ENCODE measurements around the gene WDR26. TPM values are rescaled to one million over a fixed set of nuclear protein-coding genes. Genes with fewer than 3 reads are reported as not detected.
A peak's percentile ranks its signal among the peaks of the same experiment; 100 is the strongest.
"Not testable (repeated sequence)": the region's sequence is repeated elsewhere in the genome, so short reads cannot be mapped to it uniquely, and the experiment has no call there.

Gene WDR26
- total RNA-seq, 2 experiments from 2014 or later = 74.0 to 75.6 TPM

DNA sequence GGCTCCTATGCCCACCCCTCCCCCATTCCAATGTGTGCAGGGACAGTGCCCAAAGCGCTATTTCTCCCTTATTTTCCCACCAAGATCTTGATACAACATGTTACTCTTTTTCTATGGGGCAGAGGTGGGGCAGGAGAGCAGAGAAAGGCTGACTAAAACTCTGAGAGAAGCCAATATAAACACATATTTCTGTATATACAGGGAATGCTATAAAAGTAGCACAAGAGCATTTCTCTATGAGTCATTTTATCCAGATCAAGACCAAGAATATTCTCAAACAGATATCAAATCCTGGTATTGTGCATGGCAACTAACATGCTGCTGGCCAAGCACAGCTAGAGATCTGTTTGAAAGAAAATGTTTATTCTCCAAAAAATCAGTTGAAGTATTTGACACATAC is 7.3 kb downstream of the WDR26 start:
- H3K36me3 Mint-ChIP-seq (ENCODE audit: low read depth) = peaks cover 60% of the 10 kb centered on the region
- H3K4me3 Mint-ChIP-seq = no peak overlapping the region
- H3K27me3 Mint-ChIP-seq = no peaks in the 10 kb centered on the region
- no peak overlapping the region for H3K27ac Mint-ChIP-seq
- ATAC-seq (no peak), DNase-seq (no peak)
- POLR2A ChIA-PET = no interaction called here
- intact Hi-C loops (cut with DNase I, micrococcal nuclease) = no loop called here
- H3K9me3 Mint-ChIP-seq (ENCODE audit: low read depth) = no peaks in the 10 kb centered on the region
- peaks cover 54% of the 10 kb centered on the region for H3K4me1 Mint-ChIP-seq
- CTCF ChIA-PET = interaction anchor here (1.5 kb wide), 1 partner anchor 17 kb away, joined by 3 read pairs; no protein-coding TSS in a partner anchor

DNA sequence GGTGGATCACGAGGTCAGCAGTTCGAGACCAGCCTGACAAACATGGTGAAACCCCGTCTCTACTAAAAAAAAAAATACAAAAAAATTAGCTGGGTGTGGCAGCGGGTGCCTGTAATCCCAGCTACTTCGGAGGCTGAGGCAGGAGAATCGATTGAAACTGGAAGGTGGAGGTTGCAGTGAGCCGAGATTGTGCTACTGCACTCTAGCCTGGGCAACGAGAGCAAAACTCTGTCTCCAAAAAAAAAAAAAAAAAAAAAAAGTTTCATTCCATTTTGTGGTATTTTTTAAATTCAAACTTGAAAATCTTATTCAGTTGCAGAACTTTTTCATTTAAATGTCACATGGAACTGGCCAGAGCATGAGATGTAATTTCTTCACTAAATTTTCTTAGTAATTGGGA is 7.7 kb downstream of the WDR26 start:
- H3K9me3 Mint-ChIP-seq (ENCODE audit: low read depth); POLR2A ChIA-PET; H3K4me3 Mint-ChIP-seq; ATAC-seq; H3K27me3 Mint-ChIP-seq; DNase-seq; intact Hi-C loops (cut with DNase I, micrococcal nuclease); H3K27ac Mint-ChIP-seq: not testable (repeated sequence)
- CTCF ChIA-PET = interaction anchor here (1.5 kb wide), 1 partner anchor 17 kb away, joined by 3 read pairs; no protein-coding TSS in a partner anchor
- Mint-ChIP-seq H3K36me3 (ENCODE audit: low read depth) (peaks cover 61% of the 10 kb centered on the region), H3K4me1 (peaks cover 49% of the 10 kb centered on the region)

DNA sequence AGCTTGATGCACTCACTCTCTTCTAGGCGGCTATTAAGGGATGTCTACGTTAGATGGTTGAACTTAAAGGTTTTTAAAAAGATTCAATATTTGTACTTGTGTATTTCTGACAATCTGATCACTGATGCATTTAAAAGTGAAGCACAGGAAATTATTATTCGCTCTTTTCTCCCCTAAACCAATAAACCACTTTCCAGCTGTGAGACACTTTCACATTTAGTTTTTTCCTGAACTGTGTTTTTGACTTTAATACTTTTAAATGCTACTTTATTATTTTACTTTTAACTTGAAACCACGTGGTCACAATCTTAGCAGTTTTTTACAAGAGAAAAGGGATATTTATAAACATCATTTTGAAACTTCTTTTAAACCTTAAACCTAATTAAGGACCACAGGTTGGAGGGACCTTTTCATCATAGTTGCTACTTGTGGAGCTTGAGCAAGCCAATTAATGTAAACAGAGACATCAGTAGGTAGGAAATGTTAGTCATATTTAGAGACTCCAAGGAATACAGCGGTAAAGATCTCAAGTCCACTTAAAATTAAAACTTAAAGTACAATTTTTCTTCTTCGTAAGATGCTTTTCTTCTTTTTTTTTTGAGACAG is 9.2 kb downstream of the WDR26 start:
- H3K36me3 Mint-ChIP-seq (ENCODE audit: low read depth) = peaks cover 57% of the 10 kb centered on the region
- intact Hi-C loops (cut with DNase I, micrococcal nuclease) = no loop called here
- H3K4me1 Mint-ChIP-seq = peaks cover 38% of the 10 kb centered on the region
- DNase-seq = no peak
- CTCF ChIA-PET = interaction anchor here (0.6 to 1.2 kb wide), 4 partner anchors 10 to 89 kb away, joined by 3 to 4 read pairs (median 3); no protein-coding TSS in a partner anchor
- POLR2A ChIA-PET = interaction anchor here (0.7 kb wide), 1 partner anchor 36 kb away, joined by 6 read pairs; no protein-coding TSS in a partner anchor
- ATAC-seq = no peak
- H3K4me3 Mint-ChIP-seq = no peak overlapping the region
- H3K27ac Mint-ChIP-seq = peak overlapping the region; percentile 53
- H3K27me3 Mint-ChIP-seq = no peaks in the 10 kb centered on the region
- H3K9me3 Mint-ChIP-seq (ENCODE audit: low read depth) = no peaks in the 10 kb centered on the region

DNA sequence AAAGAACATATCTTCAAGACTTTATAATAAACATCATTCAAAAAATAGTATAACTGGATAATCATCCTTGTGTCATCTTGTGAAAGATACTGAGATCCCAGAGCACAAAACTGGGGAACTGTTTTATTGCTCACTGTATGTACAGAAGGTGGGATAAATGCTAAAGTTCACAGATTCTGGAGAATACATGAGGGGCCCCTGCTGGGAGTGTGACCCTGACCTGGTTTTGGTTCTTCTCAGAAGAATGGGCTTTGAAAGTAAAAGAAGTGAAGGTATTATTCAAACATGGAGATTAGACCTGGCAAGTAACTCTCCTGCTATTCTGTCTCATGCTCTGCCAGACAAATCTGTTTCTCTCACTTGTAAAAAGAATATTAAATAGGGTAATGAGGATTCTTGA is 14.5 kb downstream of the WDR26 start:
- Mint-ChIP-seq H3K4me1 (peaks cover 6% of the 10 kb centered on the region), H3K4me3 (no peak overlapping the region), H3K27me3 (no peaks in the 10 kb centered on the region), H3K27ac (no peak overlapping the region), H3K9me3 (ENCODE audit: low read depth) (no peaks in the 10 kb centered on the region), H3K36me3 (ENCODE audit: low read depth) (peaks cover 60% of the 10 kb centered on the region)
- no peak for DNase-seq
- no peak for ATAC-seq
- ChIA-PET CTCF (no interaction called here), POLR2A (interaction anchor here (0.5 kb wide), 1 partner anchor 9 kb away, joined by 3 read pairs; no protein-coding TSS in a partner anchor)
- intact Hi-C loops (cut with DNase I, micrococcal nuclease) = no loop called here

DNA sequence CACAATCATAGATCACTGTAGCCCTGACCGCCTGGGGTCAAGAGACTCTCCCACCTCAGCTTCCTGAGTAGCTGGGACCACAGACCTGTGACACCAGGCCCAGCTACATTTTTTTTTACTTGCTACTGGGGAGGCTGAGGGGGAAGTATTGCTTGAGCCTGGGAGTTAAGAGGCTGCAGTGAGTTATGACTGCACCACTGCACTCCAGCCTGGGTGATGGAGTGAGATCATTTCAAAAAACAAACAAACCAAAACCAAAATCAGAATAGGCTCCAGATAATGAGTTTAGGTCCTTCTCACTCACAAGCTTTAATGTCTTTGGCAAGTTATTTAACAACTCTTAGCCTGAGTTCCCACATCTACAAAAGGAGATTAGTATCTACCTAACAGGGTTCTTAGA is 22.8 kb downstream of the WDR26 start:
- no peaks in the 10 kb centered on the region for H3K27me3 Mint-ChIP-seq
- H3K4me3 Mint-ChIP-seq = no peak overlapping the region
- peaks cover 17% of the 10 kb centered on the region for H3K4me1 Mint-ChIP-seq
- DNase-seq (no peak), ATAC-seq (peak; percentile 57)
- intact Hi-C loops (cut with DNase I, micrococcal nuclease) = no loop called here
- ChIA-PET POLR2A (interaction anchor here (0.6 kb wide), 1 partner anchor 21 kb away, joined by 3 read pairs; no protein-coding TSS in a partner anchor), CTCF (interaction anchor here (0.9 to 1.0 kb wide), 2 partner anchors 8 to 17 kb away, joined by 3 read pairs; no protein-coding TSS in a partner anchor)
- peak overlapping the region; percentile 51 for H3K27ac Mint-ChIP-seq
- peaks cover 48% of the 10 kb centered on the region for H3K36me3 Mint-ChIP-seq (ENCODE audit: low read depth)
- no peaks in the 10 kb centered on the region for H3K9me3 Mint-ChIP-seq (ENCODE audit: low read depth)

DNA sequence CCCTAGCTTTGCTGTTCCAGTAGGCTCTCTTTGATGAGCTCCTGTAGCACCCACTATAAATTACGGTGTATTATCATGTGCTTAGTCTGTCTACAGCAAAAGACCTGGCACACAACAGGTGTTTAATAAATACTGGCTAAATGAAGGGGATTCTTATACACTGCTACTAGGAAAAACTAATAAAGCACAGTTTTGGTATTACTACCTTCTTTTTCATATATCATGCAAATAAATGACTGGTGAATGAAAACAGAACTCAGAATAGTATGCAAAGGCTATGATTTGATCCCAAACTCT is 26.4 kb downstream of the WDR26 start:
- no peak for DNase-seq
- H3K4me3 Mint-ChIP-seq = no peak overlapping the region
- no peak for ATAC-seq
- intact Hi-C loops (cut with DNase I, micrococcal nuclease) = no loop called here
- H3K27me3 Mint-ChIP-seq = no peaks in the 10 kb centered on the region
- H3K36me3 Mint-ChIP-seq (ENCODE audit: low read depth) = peaks cover 59% of the 10 kb centered on the region
- ChIA-PET POLR2A (no interaction called here), CTCF (interaction anchor here (1.1 to 2.1 kb wide), 3 partner anchors 9 to 23 kb away, joined by 3 to 6 read pairs (median 4); no protein-coding TSS in a partner anchor)
- no peaks in the 10 kb centered on the region for H3K9me3 Mint-ChIP-seq (ENCODE audit: low read depth)
- peaks cover 31% of the 10 kb centered on the region for H3K4me1 Mint-ChIP-seq
- peak overlapping the region; percentile 4 for H3K27ac Mint-ChIP-seq

DNA sequence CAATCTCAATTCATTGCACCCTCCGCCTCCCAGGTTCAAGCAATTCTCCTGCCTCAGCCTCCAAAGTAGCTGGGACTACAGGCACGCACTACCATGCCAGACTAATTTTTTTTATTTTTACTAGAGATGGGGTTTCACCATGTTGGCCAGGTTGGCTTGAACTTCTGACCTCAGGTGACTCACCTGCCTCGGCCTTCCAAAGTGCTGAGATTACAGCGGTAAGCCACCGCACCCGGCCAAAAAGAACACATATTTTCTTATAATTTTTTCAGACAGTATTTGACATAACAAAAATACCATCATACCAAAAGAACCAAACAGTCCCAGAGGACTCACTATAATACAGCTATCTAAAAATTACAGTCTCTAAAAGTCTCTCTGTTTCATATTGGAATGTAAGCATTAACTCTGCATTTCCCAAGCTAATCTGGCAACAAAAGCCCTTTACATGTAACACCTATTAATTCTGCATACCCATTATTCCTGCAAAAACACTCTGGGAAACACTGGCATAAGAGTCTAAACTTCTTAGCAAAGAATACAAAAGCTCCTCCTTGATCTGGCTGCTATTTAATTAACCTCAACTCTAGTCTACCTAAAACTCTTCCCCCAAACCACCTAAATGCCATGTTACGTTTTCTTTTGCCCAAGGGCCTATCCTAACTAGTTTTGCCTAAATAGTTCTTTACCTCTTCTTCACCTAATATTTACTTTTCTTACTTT is 26.9 kb downstream of the WDR26 start:
- POLR2A ChIA-PET = no interaction called here
- CTCF ChIA-PET = interaction anchor here (1.1 to 1.2 kb wide), 2 partner anchors 20 to 23 kb away, joined by 3 to 4 read pairs; no protein-coding TSS in a partner anchor
- no peak for DNase-seq
- ATAC-seq = no peak
- H3K4me3 Mint-ChIP-seq = no peak overlapping the region
- H3K36me3 Mint-ChIP-seq (ENCODE audit: low read depth) = peaks cover 57% of the 10 kb centered on the region
- intact Hi-C loops (cut with DNase I, micrococcal nuclease) = no loop called here
- no peaks in the 10 kb centered on the region for H3K9me3 Mint-ChIP-seq (ENCODE audit: low read depth)
- H3K27me3 Mint-ChIP-seq = no peaks in the 10 kb centered on the region
- peaks cover 31% of the 10 kb centered on the region for H3K4me1 Mint-ChIP-seq
- H3K27ac Mint-ChIP-seq = peak overlapping the region; percentile 4

DNA sequence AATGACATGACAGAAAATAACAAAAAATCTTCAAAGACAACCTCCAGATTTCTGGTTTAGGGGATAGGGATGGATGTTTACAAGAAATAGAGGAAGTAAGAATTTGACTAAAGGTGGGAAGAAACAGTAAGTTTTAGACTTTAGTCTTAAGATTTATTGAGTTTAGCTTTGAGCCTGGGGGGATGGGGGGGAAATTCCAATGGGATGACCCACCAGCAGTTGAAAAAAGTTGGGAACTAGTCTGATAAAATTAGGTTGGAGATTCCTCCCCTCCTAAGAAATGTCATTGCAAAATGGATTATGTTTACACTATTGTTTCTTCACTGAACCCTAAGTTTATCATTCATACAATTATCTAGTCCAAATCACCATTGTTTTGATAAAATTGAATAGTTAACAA is 28.4 kb downstream of the WDR26 start:
- no peak for ATAC-seq
- H3K36me3 Mint-ChIP-seq (ENCODE audit: low read depth) = peaks cover 48% of the 10 kb centered on the region
- peak overlapping the region; percentile 35 for H3K27ac Mint-ChIP-seq
- H3K4me3 Mint-ChIP-seq = no peak overlapping the region
- H3K4me1 Mint-ChIP-seq = peaks cover 33% of the 10 kb centered on the region
- intact Hi-C loops (cut with DNase I, micrococcal nuclease) = no loop called here
- no peak for DNase-seq
- ChIA-PET POLR2A (no interaction called here), CTCF (interaction anchor here (1.3 kb wide), 1 partner anchor 51 kb away, joined by 3 read pairs; no protein-coding TSS in a partner anchor)
- H3K9me3 Mint-ChIP-seq (ENCODE audit: low read depth) = no peaks in the 10 kb centered on the region
- H3K27me3 Mint-ChIP-seq = no peaks in the 10 kb centered on the region

DNA sequence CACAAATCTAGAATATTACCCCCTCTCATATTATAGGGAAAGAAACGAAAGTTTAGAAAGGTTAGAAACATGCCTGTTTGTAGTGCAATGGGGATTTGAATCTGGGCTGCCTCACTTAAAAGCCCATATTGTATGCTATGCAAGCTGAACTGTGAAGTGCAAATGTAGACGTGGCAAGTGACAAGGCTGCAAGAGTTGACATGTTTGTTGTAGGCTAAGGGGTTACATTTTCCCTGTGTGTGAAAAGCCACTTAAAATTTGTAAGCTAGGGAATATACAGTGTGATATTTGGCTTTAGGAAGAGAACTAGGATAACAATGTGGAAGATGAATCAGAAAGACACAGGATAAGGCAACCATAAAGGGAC is 29.0 kb downstream of the WDR26 start:
- Mint-ChIP-seq H3K27me3 (no peaks in the 10 kb centered on the region), H3K36me3 (ENCODE audit: low read depth) (peaks cover 49% of the 10 kb centered on the region), H3K27ac (no peak overlapping the region), H3K4me3 (no peak overlapping the region), H3K4me1 (peaks cover 33% of the 10 kb centered on the region), H3K9me3 (ENCODE audit: low read depth) (no peaks in the 10 kb centered on the region)
- CTCF ChIA-PET = no interaction called here
- POLR2A ChIA-PET = no interaction called here
- DNase-seq (no peak), ATAC-seq (no peak)
- intact Hi-C loops (cut with DNase I, micrococcal nuclease) = no loop called here

DNA sequence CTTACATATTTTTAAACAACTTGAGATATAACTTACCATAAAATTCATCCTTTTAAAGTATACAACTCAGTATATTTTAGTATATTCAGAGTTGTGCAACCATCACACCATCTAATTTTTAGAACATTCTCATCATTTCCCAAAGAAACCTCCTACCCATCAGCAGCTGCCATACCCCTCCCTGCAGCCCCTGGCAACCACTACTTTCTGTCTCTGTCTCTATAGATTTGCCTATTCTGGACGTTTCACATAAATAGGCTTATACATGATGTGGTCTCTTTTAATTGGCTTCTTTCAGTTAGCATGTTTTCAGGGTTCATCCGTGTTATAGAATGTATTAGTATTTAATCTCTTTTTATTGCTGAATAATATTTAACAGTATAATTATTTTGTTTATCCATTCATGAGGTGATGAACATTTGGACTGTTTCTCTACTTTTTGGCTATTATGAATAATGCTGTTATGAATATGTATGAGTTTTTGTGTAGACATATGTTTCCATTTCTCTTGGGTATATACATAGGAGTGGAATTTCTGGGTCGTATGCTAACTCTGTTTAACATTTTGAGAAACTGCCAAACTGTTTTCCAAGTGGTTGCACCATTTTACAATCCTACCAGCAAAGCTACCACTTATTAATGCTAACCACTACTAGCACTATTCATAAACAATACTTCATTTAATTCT is 29.5 kb downstream of the WDR26 start:
- Mint-ChIP-seq H3K4me1 (peaks cover 33% of the 10 kb centered on the region), H3K27me3 (no peaks in the 10 kb centered on the region), H3K27ac (no peak overlapping the region), H3K9me3 (ENCODE audit: low read depth) (no peaks in the 10 kb centered on the region), H3K36me3 (ENCODE audit: low read depth) (peaks cover 47% of the 10 kb centered on the region), H3K4me3 (no peak overlapping the region)
- DNase-seq (no peak), ATAC-seq (no peak)
- CTCF ChIA-PET = no interaction called here
- intact Hi-C loops (cut with DNase I, micrococcal nuclease) = no loop called here
- POLR2A ChIA-PET = no interaction called here

DNA sequence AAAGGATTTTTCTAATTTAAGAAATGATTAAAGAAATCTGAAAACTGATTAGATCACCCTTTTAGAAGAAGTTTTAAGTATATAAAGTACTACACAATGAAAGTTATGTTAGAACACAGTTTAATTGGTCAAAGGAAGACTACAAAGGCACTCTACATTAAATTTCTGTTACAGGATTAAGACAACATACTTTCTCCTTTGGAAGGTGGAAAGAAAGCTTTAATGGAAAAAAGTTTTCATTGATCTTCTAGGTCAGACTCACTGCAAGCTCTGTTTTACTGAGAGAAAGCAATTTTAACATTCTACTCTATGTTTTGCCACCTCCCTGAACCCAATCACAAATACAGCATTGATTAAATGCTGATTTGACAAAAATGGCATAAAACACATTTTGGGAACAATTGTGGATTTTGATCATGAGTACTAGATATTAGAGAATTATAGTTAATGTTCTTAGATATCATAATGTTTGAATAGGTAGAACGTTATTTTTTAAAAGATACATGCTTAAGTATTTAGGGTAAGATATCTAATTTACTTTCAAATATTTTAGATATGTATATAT is 32.0 kb downstream of the WDR26 start:
- DNase-seq (no peak), ATAC-seq (no peak)
- no peak overlapping the region for H3K27ac Mint-ChIP-seq
- peaks cover 54% of the 10 kb centered on the region for H3K36me3 Mint-ChIP-seq (ENCODE audit: low read depth)
- no peak overlapping the region for H3K4me3 Mint-ChIP-seq
- CTCF ChIA-PET = no interaction called here
- intact Hi-C loops (cut with DNase I, micrococcal nuclease) = no loop called here
- H3K4me1 Mint-ChIP-seq = peaks cover 21% of the 10 kb centered on the region
- H3K27me3 Mint-ChIP-seq = no peaks in the 10 kb centered on the region
- POLR2A ChIA-PET = no interaction called here
- no peaks in the 10 kb centered on the region for H3K9me3 Mint-ChIP-seq (ENCODE audit: low read depth)
